Umbilical cord (tissue), 2 donors: ENCODE results near the gene ETFA. TPM values are rescaled to one million over a fixed set of nuclear protein-coding genes. Genes with fewer than 3 reads are reported as not detected.

ENCODE experiments used
- DNase-seq: peaks from one replicate; pipeline ENCODE4 v3.0.0-alpha.2; 2015; ENCODE audit warnings: low spot score
- total RNA-seq: library from RNA; depleted of rRNA; stranded (reverse); fragments of >200 nt; gene quantifications from one replicate; pipeline ENCODE4 v1.2.3, GENCODE V29; 2014; ENCODE audit warnings: low replicate concordance; ENCODE audit not compliant: insufficient read depth

Gene ETFA
- total RNA-seq, 1 donor from 2014 or later, result 64.5 TPM

DNA sequence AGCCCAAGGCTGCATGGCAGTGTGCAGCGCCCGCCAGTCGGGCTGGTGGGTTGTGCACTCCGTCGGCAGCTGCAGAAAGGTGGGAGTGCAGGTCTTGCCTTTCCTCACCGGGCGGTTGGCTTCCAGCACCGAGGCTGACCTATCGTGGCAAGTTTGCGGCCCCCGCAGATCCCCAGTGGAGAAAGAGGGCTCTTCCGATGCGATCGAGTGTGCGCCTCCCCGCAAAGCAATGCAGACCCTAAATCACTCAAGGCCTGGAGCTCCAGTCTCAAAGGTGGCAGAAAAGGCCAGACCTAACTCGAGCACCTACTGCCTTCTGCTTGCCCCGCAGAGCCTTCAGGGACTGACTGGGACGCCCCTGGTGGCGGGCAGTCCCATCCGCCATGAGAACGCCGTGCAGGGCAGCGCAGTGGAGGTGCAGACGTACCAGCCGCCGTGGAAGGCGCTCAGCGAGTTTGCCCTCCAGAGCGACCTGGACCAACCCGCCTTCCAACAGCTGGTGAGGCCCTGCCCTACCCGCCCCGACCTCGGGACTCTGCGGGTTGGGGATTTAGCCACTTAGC, 29.6 kb upstream of the ETFA start:
- DNase-seq, result no peak

DNA sequence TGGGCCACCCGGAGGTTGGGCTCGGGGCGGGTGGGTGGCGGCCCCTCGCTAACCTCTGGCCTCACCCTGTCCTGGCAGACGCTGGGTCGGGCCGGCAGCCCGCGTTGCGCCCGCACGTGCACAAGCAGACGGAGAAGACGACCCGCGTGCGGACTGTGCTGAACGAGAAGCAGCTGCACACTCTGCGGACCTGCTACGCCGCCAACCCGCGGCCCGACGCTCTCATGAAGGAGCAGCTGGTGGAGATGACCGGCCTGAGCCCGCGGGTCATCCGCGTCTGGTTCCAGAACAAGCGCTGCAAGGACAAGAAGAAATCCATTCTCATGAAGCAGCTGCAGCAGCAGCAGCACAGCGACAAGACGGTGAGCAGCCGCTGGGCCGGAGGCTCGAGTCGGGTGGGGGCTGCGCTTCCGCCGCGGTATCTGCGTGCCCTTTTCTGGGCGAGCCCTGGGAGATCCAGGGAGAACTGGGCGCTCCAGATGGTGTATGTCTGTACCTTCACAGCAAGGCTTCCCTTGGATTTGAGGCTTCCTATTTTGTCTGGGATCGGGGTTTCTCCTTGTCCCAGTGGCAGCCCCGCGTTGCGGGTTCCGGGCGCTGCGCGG, 29.0 kb upstream of the ETFA start:
- no peak for DNase-seq

DNA sequence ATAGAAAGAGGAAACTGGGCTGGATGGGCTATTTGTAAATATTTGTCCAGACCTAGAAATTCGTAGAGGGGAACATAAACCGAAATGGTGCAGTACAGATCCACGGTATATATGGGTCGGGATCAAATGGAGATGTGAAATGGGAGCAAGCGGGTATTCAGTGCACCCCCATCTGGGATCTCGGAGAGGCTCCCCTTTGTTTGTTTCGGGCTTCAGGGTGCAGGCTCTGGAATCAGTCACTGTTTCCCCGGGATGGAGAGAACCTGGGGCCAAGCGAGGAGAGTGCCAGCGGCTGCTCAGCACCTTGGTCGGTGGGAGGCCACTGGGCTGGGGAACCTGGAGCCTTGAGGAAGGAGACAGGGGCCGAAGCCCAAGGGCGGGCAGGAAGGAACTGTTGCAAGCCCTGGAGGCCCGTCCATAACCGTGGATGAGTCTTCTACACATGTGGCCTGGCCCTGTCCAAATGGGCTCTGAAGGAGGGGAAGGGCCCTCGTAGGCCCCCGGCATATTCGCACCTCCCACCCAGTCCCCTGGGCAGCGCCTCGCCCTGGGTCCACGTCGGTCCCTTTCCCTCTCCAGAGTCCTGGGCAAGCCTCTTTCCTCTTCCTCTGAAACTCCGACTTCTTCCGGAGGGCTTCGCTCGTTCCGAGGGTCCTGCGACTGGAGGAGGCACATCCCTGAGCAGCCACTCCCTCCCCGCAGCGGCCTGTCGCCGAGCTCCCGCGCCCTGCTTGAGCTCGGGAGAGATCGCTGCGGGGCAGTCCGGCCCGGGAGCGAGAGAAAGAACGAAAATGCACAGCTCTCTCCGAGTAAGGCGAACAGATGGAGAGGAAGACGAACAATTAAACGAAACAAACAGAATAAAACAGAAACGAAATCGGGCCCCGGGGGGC, 28.3 kb upstream of the ETFA start:
- no peak for DNase-seq

DNA sequence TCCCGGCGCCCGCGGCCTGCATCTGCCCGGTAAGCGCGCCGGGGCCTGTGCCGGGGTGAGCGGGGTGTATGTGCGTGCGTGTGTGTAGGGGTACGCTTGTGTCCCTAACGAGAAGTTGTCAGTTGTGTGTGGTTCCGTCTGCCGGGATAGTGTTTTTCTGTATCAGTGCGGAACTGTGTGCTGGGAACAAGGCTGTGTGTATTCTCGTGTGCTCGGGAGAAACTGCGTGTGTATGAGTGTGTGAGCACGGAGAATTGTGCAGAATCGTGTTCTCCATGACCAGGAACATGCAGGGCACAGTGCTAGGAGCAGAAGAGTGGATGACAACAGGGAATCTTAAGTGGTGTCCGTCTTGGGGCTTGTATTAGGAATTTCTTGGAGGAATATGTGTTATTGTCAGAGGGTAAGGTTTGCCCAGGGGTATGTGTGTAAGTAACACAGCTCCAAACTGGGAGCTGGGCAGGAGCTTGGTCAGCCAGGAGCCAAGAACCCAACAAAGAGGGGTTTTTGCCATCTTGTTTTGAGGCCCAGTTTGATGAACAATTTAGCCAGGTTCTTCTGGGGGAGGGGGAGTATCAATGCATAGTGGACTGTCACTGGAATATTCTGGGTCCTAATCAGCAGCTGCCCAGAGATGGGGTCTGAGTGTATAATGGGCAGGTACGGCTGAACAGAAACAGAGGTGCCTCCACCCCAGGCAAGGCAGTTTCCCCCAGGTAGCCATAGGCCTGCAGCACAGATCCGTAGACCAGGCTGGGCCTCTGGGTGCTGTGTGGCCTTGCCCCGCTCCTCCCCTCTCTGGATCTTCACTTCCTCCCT, 27.4 kb upstream of the ETFA start:
- DNase-seq, result no peak

DNA sequence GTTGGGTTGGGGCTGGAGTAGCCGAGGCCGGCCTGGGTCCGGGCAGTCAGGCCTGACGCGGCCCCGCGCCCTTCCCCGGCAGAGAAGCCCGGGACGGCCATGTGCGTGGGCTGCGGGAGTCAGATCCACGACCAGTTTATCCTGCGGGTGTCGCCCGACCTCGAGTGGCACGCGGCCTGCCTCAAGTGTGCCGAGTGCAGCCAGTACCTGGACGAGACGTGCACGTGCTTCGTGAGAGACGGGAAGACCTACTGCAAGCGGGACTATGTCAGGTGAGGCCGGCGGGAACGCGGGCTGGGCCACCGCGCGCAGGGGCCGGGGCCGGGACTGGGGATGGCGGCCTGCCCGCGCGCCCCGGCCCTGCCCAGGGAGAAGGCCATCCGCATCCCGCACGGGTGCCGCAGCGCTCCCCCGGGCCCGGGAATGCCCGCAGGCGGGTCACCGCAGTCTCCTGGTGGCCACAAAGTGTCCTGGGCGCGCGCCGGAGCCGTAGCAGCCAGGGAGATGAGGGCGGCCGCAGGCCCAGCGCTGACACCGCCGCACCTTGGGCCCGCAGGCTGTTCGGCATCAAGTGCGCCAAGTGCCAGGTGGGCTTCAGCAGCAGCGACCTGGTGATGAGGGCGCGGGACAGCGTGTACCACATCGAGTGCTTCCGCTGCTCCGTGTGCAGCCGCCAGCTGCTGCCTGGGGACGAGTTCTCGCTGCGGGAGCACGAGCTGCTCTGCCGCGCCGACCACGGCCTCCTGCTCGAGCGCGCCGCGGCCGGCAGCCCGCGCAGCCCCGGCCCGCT, 26.6 kb upstream of the ETFA start:
- no peak for DNase-seq

DNA sequence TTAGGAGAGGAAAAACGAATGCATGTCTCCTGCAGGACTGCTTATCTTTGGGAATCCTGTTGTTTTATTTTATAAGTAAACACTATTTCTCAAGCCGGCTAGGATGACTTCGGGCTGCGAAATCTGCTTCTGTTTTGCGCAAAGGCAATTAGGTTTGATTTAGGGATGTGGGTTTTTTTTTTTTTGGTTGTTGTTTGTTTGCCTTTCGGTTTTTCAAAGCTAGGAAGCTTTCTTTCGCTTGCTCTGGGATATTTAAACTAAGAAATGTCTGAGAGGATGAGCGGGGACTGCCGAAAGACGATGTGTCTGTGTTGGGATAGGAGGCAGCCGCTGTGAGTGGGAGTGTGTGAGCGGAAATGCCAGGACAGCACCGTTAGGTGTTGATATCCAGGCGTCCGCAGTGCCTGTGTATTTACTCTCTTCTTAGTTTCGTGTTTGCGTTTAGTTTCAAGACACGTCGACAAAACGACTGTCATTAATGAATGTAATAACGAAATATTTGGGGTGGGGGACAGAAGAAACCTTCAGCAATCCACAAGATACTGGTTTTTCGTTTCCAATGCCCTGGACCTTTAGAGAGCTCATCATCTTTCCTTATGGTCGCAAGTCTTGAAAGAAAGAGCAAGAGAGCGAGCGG, 25.9 kb upstream of the ETFA start:
- no peak for DNase-seq

DNA sequence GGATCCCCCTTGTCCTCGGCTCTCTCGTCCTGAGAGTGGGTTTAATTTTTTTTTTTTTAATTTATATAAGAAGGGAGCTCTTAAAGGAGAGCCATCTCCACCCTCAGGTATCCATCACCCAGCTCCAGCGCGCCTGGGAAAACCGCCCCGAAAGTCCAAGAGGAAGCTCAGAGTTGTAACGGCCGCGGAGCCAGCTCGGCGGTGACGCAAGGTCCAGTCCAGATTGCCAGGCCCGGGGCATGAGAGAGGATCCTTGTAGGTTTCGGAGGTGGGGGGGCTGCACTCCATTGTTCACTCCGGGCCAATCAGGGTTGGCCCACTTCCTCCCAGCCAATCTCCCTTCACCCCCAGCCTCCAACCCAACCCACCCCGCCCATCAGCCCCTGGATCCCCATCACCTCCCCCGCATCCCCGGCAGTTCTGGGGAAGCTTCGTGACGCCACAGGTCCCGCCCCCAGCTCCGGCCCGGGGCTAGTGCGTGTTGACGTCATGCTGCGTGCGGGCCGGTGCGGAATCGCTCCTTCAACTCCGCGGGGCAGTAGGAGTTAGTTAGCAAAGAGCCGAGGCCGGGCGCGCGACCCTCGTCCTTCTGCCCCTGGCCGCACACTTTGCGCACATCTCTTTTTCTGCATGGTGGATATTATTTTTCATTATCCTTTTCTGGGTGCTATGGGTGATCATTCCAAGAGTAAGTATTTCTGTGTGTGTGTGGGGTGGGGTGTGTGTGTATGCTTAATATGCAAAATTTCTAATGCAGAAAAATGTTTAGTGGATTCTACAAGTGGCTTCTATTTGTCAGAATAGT, 25.2 kb upstream of the ETFA start, which contains the start of gene ISL2:
ISL2 (plus strand) TSS at position 520 of the 805 bp plus-strand sequence; CDS start at position 631, 111 bp downstream.
- DNase-seq, result no peak

DNA sequence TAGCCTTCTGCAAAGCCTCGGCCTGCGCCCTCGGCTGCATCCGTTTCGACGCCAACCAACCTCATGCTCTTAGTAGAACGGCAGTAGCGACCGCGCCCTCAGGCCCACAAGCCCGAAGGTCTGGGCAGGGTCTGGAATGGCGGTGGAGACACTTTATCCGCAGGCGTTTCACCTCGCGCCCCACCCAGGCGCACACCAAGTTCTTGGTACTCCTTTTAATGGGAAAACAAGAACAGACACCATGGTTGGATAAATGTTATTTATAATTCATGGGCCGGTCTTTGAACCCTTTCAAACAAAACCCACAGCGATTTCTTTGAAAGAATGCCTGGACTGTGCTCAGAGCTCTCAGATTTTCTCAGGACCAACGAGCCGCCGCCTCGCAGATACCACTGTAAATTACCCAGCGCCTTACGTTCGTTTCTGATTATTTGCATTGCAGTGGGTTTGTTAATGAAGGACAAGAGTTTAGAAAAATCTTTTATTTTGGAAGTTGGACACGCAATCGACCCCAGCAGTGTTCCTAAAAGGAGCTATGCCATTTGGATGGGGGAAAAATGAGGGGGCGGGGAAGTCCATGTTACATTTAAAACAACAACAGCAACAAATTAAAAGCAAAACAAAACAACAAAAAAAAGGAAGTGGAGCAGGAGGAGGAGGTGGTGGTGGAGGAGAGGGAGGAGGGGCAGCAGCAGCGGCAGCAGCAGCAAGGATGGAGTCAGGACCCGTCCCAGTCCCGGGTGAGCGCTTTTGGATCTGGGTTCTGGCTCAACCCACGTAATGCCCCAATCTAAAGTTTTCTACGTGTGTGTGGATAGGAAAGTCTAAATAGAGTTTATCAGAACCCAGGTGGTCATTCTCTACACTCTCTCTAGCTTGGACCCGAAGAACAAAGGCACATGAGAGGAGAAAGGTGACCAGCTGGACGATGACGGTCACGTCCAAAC, 24.3 kb upstream of the ETFA start:
- DNase-seq, result no peak

DNA sequence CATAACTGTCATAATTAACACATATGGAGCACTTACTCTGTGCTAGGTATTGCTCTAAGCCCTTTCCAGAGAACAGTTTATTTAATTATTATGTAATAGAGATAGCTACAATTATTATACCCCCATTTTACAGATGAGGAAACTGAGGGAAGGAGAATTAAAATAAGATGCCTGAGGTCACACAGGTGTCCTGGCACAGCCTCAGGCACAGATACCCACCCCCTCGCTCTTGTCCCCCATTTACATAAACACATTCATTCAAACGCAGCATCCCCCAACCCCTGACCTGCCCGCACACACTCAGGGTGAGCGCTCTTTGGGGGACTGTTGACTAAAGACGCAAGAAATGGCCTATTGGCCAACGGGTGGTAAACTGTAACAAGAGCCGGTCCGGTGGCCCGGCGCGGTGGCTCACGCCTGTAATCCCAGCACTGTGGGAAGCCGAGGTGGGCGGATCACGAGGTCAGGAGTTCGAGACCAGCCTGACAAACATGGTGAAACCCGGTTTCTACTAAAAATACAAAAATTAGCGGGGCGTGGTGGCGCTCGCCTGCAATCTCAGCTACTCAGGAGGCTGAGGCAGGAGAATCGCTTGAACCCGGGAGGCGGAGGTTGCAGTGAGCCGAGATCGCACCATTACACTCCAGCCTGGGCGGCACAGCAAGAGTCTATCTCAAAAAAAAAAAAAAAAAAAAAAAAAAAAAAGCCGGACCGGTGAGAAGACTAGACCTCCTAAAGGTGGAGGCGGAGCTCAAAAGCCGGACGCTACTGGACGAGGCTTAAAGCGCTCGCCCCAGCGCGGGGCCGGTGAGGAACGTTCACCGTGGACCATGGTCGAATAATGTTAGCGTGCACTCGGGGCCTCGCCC, 23.4 kb upstream of the ETFA start:
- DNase-seq, result no peak

DNA sequence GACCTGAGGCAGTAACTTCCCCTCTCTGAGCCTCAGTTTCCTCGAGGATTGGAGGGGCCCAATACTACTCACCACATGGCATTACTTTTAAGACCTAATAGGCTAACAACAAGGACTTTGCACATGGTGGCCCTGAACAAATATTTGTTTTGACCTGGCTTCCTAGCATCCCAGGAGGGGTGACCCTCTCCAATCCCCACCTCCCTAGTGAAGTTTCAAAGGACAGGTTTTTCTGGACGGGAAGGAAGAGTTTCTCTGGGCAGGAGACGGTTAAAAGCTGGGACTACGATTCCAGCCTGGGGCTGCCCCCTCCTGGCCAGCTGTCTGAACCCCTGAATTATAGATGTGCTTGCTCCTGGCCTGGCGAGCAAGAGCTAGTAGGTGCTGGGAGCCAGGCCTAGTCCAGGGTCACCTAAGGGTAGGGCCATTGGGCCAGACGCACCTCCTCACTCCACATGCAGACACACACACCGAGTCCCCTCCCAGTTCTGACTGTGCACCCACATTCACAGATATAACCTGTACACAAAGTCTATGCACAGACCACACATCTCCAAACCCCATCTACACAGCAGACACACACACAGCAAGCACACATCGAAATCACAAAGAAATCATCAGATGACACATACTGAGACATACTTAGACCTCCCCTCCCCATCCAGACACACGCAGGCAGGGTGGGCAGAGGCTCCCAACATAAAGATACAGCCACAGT, 22.6 kb upstream of the ETFA start:
- no peak for DNase-seq

DNA sequence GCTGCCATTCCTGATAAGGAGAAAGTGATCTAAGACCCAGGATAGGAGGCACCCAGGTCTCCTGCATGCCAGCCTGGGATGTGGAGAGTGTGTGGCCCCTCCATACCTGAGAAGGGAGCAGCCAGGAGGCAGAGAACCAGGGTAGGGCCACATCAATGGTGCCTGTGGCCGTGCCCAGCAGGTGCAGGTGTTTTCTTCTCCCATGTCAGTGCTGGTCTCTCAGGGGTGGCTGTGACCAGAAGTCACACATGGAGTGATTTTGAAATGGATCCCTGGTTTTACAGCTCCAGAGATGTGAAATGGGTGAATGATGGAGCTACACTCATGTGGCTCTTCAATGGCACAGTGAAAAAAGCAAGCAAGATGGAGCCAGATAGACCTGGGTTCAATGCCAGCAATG, 22.0 kb upstream of the ETFA start:
- DNase-seq, result no peak

DNA sequence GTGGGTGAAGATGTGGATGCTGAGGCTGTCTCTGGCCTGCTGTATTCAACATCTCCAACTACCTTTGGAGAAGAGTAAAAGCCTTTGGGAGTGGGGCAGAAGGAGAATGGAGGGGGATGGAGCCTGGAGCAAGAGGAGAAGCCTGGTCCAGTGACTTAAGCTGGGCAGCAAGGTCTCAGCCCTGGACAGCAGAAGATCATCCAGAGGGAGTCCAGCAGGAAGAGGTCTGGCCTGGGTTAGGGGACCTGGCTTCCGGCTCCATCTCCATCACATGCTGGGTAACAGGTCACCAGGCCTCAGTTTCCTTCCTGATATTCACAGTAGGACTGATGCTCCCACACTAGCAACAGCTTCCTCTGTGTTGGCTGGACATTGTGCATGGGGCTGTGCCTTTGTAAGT, 21.5 kb upstream of the ETFA start:
- no peak for DNase-seq

DNA sequence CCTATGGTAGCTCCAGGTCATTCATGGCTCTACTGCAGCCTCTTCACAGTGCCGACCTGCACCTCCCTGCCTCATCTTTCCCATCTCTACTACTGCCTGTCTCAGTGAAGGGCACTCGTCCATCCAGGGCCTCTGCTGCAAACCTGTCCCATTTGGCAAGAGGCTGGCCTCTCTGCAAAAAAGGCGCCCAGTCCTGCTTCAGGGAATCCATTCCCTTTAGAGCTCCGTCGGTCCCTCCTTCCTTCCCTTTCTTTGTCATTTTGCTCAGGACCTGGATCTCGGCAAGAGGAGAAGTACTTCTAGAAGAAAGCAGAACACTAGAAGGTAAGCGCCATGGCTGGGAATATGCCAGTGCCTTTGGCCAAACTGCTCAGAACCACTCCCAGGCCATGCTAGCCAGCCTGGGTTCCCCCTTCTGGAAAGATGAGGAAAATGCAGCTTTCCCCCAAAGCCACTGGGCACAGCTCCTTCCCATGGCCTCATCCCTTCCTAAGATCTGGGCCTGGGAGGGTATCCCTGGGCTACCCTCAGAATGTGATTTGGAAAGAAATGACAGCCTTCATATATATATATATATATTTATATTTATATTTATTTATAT, 18.9 kb upstream of the ETFA start:
- DNase-seq, result no peak

DNA sequence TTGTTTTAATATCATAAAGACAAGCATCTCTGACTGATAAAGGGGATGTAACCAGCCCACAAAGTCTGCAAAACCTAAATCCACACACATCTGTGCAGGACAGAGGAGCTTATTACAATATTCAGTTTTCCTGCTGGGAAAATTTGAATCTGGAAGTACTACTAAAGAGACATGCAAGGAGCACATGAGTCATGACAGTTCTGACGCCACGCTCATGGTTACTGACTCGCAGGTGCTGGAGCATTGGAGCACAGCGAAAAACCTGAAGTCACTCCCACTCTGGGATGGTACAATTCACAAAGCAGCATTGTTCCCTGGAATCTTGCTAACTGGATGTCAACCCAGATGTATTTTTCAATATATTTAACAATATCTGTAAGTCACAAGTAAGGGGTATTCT, 17.7 kb upstream of the ETFA start:
- no peak for DNase-seq

DNA sequence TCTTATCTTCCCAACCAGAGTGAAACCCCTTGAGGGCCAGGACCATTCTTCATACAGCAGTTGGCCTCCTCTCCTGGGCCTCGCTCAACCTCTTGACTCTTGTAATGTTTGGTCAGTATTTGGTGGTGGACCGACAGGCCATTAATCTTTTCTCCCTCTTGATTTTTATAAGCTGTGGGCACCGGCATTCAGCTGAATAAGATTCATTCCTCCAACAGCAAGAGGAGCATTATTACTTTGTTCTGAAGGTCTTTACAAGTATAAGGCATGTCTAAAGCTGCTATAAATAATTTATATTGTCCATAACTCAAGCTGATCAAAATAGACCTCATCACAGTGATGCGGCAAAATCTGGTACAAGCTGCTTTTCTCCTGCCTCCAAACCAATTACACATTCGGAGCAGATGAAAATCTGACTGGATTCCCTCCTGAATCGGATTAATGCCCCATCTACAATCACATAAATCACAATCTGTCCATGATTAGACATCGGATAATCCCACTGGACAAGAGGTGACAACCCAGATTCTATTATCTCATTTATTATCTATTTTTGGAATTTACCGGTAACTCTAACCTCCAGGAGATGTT, 16.9 kb upstream of the ETFA start:
- DNase-seq, result no peak
